PC-9 (cell line): ENCODE data around the gene CD209. TPM values are rescaled to one million over a fixed set of nuclear protein-coding genes. Genes with fewer than 3 reads are reported as not detected.

Source experiments
- BruUV-seq: library from RNA; stranded (reverse); fragments of 400-500 nt; replicated peaks from 2 replicates; lab custom pipeline; 2021; lab: Mats Ljungman, UMichigan
- CTCF ChIA-PET: fragments of 300-600 bp; sonication (Branson Sonifier 250); formaldehyde crosslinking; loops from one replicate; lab custom pipeline; 2022; ENCODE audit warnings: antibody characterized with exemption; lab: Charles Lee
- POLR2A ChIA-PET: fragments of 300-600 bp; sonication (Branson Sonifier 250); formaldehyde crosslinking; loops from one replicate; lab custom pipeline; 2022; ENCODE audit warnings: antibody characterized with exemption; ENCODE audit not compliant: unreplicated experiment; lab: Charles Lee
- DNase-seq, 2 experiments: peaks; one replicate each; pipeline versions ENCODE4 v3.0.0 to v3.0.0-alpha.2; 2015 to 2022; ENCODE audit warnings: mixed read lengths in 1 of 2
- H2AFZ ChIP-seq: fragments of 200-600 bp; sonication (generic); 2 replicates; pipeline ENCODE4 v1.8.1; 2017; ENCODE audit warnings: antibody characterized with exemption
- H3F3A ChIP-seq: fragments of 200-600 bp; sonication (generic); 2 replicates; pipeline ENCODE4 v1.8.1; 2017; ENCODE audit warnings: antibody characterized with exemption, mild to moderate bottlenecking, low read depth; ENCODE audit not compliant: insufficient read depth
- H3K27ac ChIP-seq: fragments of 200-600 bp; sonication (generic); 2 replicates; pipeline ENCODE4 v1.6.1; 2016; ENCODE audit warnings: mixed run types
- H3K27me3 ChIP-seq: fragments of 200-600 bp; sonication (generic); 2 replicates; pipeline ENCODE4 v1.6.1; 2016; ENCODE audit warnings: low read depth, mixed run types; ENCODE audit not compliant: insufficient read depth
- H3K36me3 ChIP-seq: fragments of 200-600 bp; sonication (generic); 2 replicates; pipeline ENCODE4 v1.6.1; 2016; ENCODE audit warnings: low read depth, mixed run types
- H3K4me1 ChIP-seq: fragments of 200-600 bp; sonication (generic); replicated peaks from 2 replicates; pipeline ENCODE4 v1.6.1; 2016; ENCODE audit warnings: mixed run types; ENCODE audit not compliant: insufficient read depth
- H3K4me2 ChIP-seq: fragments of 200-600 bp; sonication (generic); 2 replicates; pipeline ENCODE4 v1.6.1; 2017; ENCODE audit warnings: mixed run types
- H3K4me3 ChIP-seq: fragments of 200-600 bp; sonication (generic); 2 replicates; pipeline ENCODE4 v1.6.1; 2016; ENCODE audit warnings: mixed run types
- H3K79me2 ChIP-seq: fragments of 200-600 bp; sonication (generic); 2 replicates; pipeline ENCODE4 v1.6.1; 2017; ENCODE audit warnings: low read depth, mixed run types
- H3K9me2 ChIP-seq: fragments of 200-600 bp; sonication (generic); 2 replicates; pipeline ENCODE4 v1.8.1; 2017; ENCODE audit warnings: mild to moderate bottlenecking; ENCODE audit not compliant: insufficient read depth
- H3K9me3 ChIP-seq: fragments of 200-600 bp; sonication (generic); 2 replicates; pipeline ENCODE4 v1.8.1; 2016; ENCODE audit warnings: low read depth; ENCODE audit not compliant: insufficient read depth
- H4K20me1 ChIP-seq: fragments of 200-600 bp; sonication (generic); 2 replicates; pipeline ENCODE4 v1.8.1; 2017; ENCODE audit not compliant: insufficient read depth
- EZH2 ChIP-seq: fragments of 200-600 bp; sonication (generic); IDR thresholded peaks from 2 replicates; pipeline ENCODE4 v1.8.0; 2017; ENCODE audit warnings: antibody characterized with exemption, low read depth
- intact Hi-C: fragments of 100-400 bp; cut with micrococcal nuclease; formaldehyde crosslinking; loops from one replicate; pipeline ENCODE4 v1.10.0; 2022; ENCODE audit not compliant: unreplicated experiment
- total RNA-seq: library from RNA; stranded (reverse); gene quantifications from 2 replicates; pipeline ENCODE4 v1.2.3, GENCODE V29; 2021
- TF ChIP-seq, protein P1 (sequence below): fragments of 200-600 bp; sonication (generic); conservative IDR thresholded peaks from 2 replicates; pipeline ENCODE4 v1.6.1; 2017; ENCODE audit warnings: mixed run types, antibody characterized with exemption, mild to moderate bottlenecking, moderate library complexity

Gene CD209
- total RNA-seq, 1 experiment from 2014 or later: not detected

DNA sequence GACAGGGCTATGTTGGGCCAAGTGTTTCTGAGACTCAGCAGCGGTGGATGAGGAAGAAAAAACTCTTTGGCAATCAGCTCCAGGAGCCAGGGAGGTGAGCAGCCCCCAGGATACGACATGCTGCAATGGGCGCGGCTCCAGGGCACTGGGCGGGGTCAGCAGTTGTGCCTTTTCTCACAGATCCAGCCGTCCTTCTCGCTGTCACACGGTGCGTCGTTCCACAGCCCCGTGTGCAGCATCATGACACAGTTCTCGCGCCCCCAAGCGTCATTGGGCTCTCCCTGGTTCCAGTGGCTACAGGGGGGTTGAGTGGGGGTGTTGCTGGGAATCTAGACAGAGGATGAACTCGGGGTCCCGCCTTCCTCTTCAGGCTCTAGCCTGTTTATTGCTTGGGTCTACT lies 18.1 kb downstream of the CD209 start:
- no peak overlapping the region for H3K4me3 ChIP-seq
- DNase-seq: no peak
- H3K4me1 ChIP-seq: peaks cover 4% of the 10 kb centered on the region; the same call in 1 of the 2 replicates
- no TSS peak for BruUV-seq
- H3K9me2 ChIP-seq: no peaks in the 10 kb centered on the region
- no peak for TF ChIP-seq EZH2
- TF ChIP-seq, protein P1, sequence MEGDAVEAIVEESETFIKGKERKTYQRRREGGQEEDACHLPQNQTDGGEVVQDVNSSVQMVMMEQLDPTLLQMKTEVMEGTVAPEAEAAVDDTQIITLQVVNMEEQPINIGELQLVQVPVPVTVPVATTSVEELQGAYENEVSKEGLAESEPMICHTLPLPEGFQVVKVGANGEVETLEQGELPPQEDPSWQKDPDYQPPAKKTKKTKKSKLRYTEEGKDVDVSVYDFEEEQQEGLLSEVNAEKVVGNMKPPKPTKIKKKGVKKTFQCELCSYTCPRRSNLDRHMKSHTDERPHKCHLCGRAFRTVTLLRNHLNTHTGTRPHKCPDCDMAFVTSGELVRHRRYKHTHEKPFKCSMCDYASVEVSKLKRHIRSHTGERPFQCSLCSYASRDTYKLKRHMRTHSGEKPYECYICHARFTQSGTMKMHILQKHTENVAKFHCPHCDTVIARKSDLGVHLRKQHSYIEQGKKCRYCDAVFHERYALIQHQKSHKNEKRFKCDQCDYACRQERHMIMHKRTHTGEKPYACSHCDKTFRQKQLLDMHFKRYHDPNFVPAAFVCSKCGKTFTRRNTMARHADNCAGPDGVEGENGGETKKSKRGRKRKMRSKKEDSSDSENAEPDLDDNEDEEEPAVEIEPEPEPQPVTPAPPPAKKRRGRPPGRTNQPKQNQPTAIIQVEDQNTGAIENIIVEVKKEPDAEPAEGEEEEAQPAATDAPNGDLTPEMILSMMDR: no peak
- CTCF ChIA-PET: no interaction called here
- intact Hi-C loops: no loop called here
- POLR2A ChIA-PET: no interaction called here
- H3K36me3 ChIP-seq: no peaks in the 10 kb centered on the region
- H3K27me3 ChIP-seq: peaks cover 60% of the 10 kb centered on the region
- no peaks in the 10 kb centered on the region for H3F3A ChIP-seq
- no peaks in the 10 kb centered on the region for H3K79me2 ChIP-seq
- peak overlapping the region; percentile 31; the same call in 1 of the 2 replicates for H3K4me2 ChIP-seq
- H4K20me1 ChIP-seq: no peaks in the 10 kb centered on the region
- H2AFZ ChIP-seq: no peak overlapping the region
- H3K27ac ChIP-seq: no peak overlapping the region
- H3K9me3 ChIP-seq: no peaks in the 10 kb centered on the region

DNA sequence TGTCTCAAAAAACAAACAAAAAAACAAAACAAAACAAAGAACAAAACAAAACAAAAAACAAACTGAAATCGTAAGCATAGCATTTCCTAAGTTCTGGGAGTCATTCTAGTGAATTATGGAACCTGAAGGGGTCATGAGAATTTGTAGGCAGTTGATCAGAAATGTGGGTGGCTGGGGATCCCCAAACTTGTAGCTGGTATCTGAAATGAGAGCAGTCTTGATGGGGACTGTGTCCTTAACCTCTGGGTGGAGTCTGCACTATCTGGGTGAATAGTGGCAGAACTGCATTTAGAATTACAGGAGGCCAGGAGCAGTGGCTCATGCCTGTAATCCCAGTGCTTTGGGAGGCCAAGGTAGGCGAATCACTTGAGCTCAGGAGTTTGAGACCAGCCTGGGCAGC lies 21.5 kb downstream of the CD209 start:
- Histone ChIP-seq H2AFZ (no peak overlapping the region), H3K36me3 (no peaks in the 10 kb centered on the region), H4K20me1 (no peaks in the 10 kb centered on the region), H3F3A (no peaks in the 10 kb centered on the region), H3K27ac (no peak overlapping the region), H3K27me3 (peaks cover 52% of the 10 kb centered on the region), H3K4me2 (no peak overlapping the region), H3K79me2 (no peaks in the 10 kb centered on the region), H3K4me1 (no peaks in the 10 kb centered on the region), H3K9me3 (no peaks in the 10 kb centered on the region), H3K4me3 (no peak overlapping the region), H3K9me2 (no peaks in the 10 kb centered on the region)
- BruUV-seq: no TSS peak
- no peak for DNase-seq
- POLR2A ChIA-PET: no interaction called here
- CTCF ChIA-PET: no interaction called here
- intact Hi-C loops: no loop called here
- TF ChIP-seq, protein P1: no peak
- no peak for TF ChIP-seq EZH2

- Histone ChIP-seq H3K4me2 (no peak overlapping the region), H3K4me3 (no peak overlapping the region), H2AFZ (no peak overlapping the region), H3K36me3 (no peaks in the 10 kb centered on the region), H3K4me1 (no peaks in the 10 kb centered on the region), H3K79me2 (no peaks in the 10 kb centered on the region), H3K9me2 (no peaks in the 10 kb centered on the region), H3K27ac (no peak overlapping the region), H3F3A (no peaks in the 10 kb centered on the region), H4K20me1 (no peaks in the 10 kb centered on the region), H3K27me3 (peaks cover 19% of the 10 kb centered on the region), H3K9me3 (no peaks in the 10 kb centered on the region)
- TF ChIP-seq, protein P1: no peak
- no peak for TF ChIP-seq EZH2
- POLR2A ChIA-PET: no interaction called here
- intact Hi-C loops: no loop called here
- no peak for DNase-seq
- BruUV-seq: no TSS peak
- CTCF ChIA-PET: no interaction called here
Measured at GRCh38 chr19:7722231-7722651, 25.1 kb downstream of the CD209 start.
